Measurements from ENCODE around the gene SPTBN1.

SPTBN1 gene

GRCh38 chr2:54585136-54585733, 129.1 kb downstream of the SPTBN1 start:
- no peaks in the 10 kb centered on the region for H3K9me3 ChIP-seq
- H3K27ac ChIP-seq: no peak overlapping the region
- no peaks in the 10 kb centered on the region for H3K27me3 ChIP-seq
- no peak for DNase-seq
- peaks cover 0 to 30% (median 14%) of the 10 kb centered on the region in 4 donors for H3K4me1 ChIP-seq
- intact Hi-C loops (cut with DNase I; ENCODE audit: low total_unique reads): no loop called here
- no peaks in the 10 kb centered on the region for H3K36me3 ChIP-seq
- no peak overlapping the region for H3K4me3 ChIP-seq
- TF ChIP-seq, protein P1, sequence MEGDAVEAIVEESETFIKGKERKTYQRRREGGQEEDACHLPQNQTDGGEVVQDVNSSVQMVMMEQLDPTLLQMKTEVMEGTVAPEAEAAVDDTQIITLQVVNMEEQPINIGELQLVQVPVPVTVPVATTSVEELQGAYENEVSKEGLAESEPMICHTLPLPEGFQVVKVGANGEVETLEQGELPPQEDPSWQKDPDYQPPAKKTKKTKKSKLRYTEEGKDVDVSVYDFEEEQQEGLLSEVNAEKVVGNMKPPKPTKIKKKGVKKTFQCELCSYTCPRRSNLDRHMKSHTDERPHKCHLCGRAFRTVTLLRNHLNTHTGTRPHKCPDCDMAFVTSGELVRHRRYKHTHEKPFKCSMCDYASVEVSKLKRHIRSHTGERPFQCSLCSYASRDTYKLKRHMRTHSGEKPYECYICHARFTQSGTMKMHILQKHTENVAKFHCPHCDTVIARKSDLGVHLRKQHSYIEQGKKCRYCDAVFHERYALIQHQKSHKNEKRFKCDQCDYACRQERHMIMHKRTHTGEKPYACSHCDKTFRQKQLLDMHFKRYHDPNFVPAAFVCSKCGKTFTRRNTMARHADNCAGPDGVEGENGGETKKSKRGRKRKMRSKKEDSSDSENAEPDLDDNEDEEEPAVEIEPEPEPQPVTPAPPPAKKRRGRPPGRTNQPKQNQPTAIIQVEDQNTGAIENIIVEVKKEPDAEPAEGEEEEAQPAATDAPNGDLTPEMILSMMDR (IDR thresholded peaks at IDR 0.05): no peak

GRCh38 chr2:54586062-54586461, 129.9 kb downstream of the SPTBN1 start:
- peaks cover 0 to 29% (median 14%) of the 10 kb centered on the region in 4 donors for H3K4me1 ChIP-seq
- intact Hi-C loops (cut with DNase I; ENCODE audit: low total_unique reads): no loop called here
- no peaks in the 10 kb centered on the region for H3K36me3 ChIP-seq
- H3K27me3 ChIP-seq: no peaks in the 10 kb centered on the region
- H3K27ac ChIP-seq: no peak overlapping the region
- no peak overlapping the region for H3K4me3 ChIP-seq
- DNase-seq: no peak
- TF ChIP-seq, protein P1 (IDR thresholded peaks at IDR 0.05): no peak
- no peaks in the 10 kb centered on the region for H3K9me3 ChIP-seq

DNA sequence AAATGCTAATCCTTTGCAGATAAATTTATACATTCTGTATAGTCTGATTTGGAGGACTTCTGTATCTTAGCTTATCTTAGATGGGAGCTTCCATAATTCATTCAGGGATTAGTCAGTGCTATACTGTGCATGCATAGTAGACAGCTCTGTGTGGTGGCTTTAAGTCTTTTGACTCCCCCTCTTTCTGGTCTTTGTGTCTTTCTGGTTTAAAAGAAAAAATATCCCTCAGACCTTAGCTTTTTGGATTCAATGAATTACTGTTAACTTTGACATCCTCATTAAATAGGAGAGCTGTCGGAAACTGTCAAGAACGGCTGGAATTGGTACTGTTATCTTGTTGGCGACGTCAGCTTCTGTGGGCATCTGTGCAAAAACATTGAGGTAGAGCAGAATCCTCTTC, 130.4 kb downstream of the SPTBN1 start:
- no peaks in the 10 kb centered on the region for H3K36me3 ChIP-seq
- TF ChIP-seq, protein P1 (IDR thresholded peaks at IDR 0.05): no peak
- intact Hi-C loops (cut with DNase I; ENCODE audit: low total_unique reads): no loop called here
- no peaks in the 10 kb centered on the region for H3K9me3 ChIP-seq
- H3K27me3 ChIP-seq: no peaks in the 10 kb centered on the region
- H3K27ac ChIP-seq: no peak overlapping the region
- no peak overlapping the region for H3K4me3 ChIP-seq
- DNase-seq: no peak
- H3K4me1 ChIP-seq: peaks cover 0 to 29% (median 13%) of the 10 kb centered on the region in 4 donors

GRCh38 chr2:54587171-54588016, 131.3 kb downstream of the SPTBN1 start:
- TF ChIP-seq, protein P1 (IDR thresholded peaks at IDR 0.05): no peak
- H3K9me3 ChIP-seq: no peaks in the 10 kb centered on the region
- peaks cover 0 to 29% (median 11%) of the 10 kb centered on the region in 4 donors for H3K4me1 ChIP-seq
- H3K27me3 ChIP-seq: no peaks in the 10 kb centered on the region
- intact Hi-C loops (cut with DNase I; ENCODE audit: low total_unique reads): no loop called here
- no peaks in the 10 kb centered on the region for H3K36me3 ChIP-seq
- no peak overlapping the region for H3K4me3 ChIP-seq
- no peak for DNase-seq
- H3K27ac ChIP-seq: no peak overlapping the region

GRCh38 chr2:54588244-54588899, 132.2 kb downstream of the SPTBN1 start:
- H3K27ac ChIP-seq: no peak overlapping the region
- H3K27me3 ChIP-seq: no peaks in the 10 kb centered on the region
- DNase-seq: no peak
- TF ChIP-seq, protein P1 (IDR thresholded peaks at IDR 0.05): no peak
- H3K4me3 ChIP-seq: no peak overlapping the region
- H3K4me1 ChIP-seq: peaks cover 0 to 29% (median 11%) of the 10 kb centered on the region in 4 donors
- H3K36me3 ChIP-seq: no peaks in the 10 kb centered on the region
- H3K9me3 ChIP-seq: no peaks in the 10 kb centered on the region
- intact Hi-C loops (cut with DNase I; ENCODE audit: low total_unique reads): no loop called here

All from tibial artery (tissue), 4 donors.